HG02870 (cell line): Measurements from ENCODE around the gene IFT20.

Source experiments
- ATAC-seq: cut with Tn5 transposase; IDR thresholded peaks from one replicate; pipeline ENCODE4 v1.9.1; 2021; ENCODE audit warnings: mild to moderate bottlenecking, moderate library complexity; ENCODE audit not compliant: unreplicated experiment

IFT20 gene

DNA sequence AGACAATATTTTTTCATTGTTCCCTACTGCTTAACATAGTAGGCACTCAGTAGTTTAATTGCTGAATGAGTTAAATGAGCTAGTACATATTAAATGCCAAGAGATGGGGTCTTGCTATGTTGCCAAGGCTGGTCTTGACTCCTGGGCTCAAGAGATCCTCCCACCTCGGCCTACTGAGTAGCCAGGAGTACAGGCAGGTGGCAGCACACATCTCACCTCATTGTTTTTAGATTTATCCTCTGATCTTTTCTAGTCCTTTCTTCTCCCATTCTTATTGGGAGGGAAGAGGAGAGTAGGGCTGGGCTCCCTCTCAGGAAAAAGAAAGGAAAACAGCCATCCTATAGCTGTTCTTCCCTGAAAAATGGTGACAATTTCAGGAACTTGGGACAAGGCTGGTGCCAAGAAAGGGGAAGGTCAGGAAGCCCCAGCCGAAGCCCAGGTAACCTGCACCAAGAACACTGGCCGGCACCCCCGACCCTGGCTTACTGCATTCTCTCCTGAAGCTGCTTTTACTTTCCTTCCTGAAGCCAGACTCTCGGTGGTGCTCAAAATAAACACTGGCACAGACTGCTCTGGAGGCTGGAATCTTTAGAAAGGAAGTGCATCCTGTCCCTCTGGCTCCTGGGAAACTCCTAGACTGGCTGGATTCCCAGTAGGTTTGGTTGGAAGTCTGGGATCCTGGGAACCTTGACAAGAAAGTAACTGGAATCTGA is 2.9 kb upstream of the IFT20 start:
- no peak for ATAC-seq

- ATAC-seq = no peak
Observed at GRCh38 chr17:28335959-28336871, 943 bp upstream of the IFT20 start.

GRCh38 chr17:28334666-28335200 is 539 bp downstream of the IFT20 start:
- ATAC-seq = no peak

DNA sequence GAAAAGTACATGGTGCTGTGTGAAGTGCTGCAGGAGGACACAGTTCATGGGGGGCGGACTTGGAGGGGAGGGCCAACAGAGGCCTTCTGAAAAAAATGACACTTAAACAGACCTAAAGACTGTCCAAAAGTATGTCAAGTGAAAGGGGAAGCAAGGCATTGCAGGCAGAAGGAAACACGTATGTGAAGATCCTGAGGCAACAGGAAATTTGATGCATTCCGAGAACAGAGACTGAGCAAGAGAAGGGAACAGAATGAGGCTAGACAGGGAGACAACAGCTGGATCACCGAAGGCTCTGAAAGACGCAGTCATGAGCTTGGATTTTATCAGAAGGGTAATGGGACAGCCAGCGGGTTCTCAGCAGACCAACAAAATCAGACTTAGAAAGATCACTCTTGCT is 1.1 kb downstream of the IFT20 start:
- ATAC-seq = no peak

- no peak for ATAC-seq
Observed at GRCh38 chr17:28333083-28333746, 2.1 kb downstream of the IFT20 start.

GRCh38 chr17:28331891-28332420 is 3.3 kb downstream of the IFT20 start:
- ATAC-seq = no peak

- no peak for ATAC-seq
Observed at GRCh38 chr17:28330671-28331070, 4.6 kb downstream of the IFT20 start.

DNA sequence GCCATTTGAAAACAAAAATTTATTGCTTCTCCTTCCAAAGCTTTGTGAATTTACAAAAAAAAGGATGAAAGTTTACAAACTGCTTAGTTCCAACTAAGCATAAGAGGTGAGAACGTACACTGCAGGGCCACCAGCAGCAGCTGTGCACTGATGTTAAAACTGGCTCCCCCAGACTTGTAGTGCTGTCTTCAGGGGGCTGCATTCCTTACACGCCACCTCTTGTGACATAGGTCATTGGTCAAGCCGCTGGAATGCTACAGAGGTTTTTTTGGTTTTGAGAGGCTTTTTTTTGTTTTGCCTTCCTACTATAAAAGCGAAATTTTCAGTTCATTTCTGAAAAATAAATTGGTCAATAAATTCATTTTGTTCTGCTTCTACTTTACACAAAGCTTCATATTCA is 6.9 kb downstream of the IFT20 start:
- ATAC-seq = no peak

- no peak for ATAC-seq
Observed at GRCh38 chr17:28327709-28328108, 7.6 kb downstream of the IFT20 start.

DNA sequence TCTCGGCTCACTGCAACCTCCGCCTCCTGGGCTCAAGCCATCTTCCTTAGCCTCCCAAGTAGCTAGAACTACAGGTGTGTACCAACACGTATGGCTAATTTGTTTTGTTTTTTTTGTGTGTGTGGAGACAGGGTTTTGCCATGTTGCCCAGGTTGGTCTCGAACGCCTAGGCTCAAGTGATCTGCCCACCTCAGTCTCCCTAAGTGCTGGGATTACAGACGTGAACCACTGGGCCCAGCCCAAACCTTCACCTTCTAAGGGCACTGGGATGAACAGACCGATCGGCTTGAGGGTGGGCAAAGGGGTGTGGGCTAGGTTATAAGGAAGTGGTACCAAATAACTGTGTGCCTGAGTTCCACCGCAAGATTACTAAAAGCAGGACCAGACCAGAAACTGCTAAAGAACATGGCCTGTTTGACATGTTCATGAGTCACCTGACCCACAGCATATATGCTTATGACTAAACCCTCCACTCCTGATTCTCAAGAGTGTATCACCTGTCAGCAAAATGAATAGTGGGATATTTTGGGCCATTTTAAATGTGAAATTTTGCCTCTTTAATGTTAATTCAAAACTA is 8.2 kb downstream of the IFT20 start:
- ATAC-seq = peak; percentile 90

GRCh38 chr17:28326114-28326513 is 9.2 kb downstream of the IFT20 start:
- no peak for ATAC-seq

- ATAC-seq = no peak
Observed at GRCh38 chr17:28325211-28325610, 10.1 kb downstream of the IFT20 start.

DNA sequence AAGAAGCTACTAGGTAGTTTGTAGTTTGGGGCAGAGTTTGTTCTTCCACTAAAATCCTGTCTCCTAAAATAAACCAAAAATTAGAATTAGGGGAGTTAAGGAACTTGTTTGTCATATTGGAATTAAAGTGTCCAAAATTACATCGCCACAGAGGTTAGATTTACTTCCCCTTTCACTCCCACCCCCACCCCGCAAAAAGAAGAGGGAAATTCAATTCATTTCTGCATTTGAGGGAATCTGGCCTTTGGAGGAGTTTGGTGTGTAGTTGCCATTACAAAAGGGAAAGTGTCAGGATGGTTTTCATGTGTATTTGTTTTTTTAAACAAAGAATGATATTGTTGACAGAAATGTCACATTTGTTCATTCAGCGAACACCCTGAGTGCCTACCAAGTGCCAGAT is 10.5 kb downstream of the IFT20 start:
- ATAC-seq = no peak

DNA sequence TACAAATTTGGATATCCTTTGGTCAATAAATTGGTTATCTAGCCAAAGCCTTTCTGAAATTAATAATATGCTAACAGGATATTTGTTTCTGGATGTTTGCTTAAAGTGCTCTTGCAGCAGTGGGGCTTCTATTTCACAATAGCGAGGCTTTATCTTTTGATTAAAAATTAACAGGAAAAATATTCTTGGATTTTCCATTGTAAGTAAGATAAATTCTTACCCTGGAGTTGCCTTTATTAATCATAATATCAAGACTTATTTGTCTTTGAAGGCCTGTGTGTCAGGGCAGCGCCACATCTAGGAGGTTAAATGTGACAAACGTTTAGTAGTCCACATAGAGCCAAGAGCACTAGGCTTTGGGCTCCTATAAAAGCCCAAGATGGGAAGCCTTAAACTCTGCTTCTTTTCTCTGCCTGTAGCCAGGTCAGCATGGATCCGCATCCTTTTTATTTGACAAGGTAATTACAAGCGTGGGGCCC is 11.0 kb downstream of the IFT20 start:
- ATAC-seq = no peak

DNA sequence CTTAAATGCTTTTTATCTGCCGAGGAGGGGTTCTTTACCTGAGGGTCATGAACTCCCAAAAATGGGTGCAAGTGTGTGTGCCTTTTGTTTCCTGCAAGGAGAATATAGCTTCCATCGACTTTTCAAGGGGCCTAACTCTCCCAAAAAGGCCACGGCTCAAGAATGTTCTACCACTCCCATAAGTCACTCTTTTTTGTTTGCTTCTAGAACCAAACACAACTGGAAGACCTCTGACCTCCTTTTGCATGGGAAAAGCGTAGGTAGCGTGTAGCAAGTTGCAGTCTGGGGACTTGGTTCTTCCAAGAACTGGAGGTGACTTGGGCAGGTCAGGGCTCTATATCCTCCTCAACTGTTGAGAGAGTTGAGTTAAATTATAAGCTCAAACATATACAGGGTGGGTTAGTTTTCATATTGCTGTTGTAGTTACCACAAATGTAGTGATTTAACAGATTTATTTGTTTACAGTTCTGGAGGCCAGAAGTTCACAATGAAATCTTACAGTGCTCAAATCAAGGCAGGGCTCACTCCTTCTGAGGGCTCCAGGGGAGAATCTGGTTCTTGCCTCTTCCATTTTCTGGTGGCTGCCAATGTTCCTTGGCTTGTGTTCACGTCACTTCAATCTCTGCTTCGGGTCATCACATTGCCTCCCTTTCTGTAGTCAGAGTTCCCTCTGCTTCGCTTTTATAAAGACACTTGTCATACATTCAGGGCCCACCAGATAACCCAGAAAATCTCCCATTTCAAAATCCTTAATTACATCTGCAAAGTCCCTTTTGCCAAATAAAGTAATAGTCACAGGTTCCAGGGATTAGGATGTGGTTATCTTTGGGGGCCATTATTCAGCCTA is 14.8 kb downstream of the IFT20 start:
- ATAC-seq = no peak

GRCh38 chr17:28319598-28319935 is 15.7 kb downstream of the IFT20 start:
- ATAC-seq = no peak

- ATAC-seq = peak; percentile 95
Observed at GRCh38 chr17:28318759-28319597, 16.3 kb downstream of the IFT20 start, which contains the start of gene TMEM97. TSS of gene TMEM97 (plus strand) at chr17:28319200. CDS start at chr17:28319240, 40 bp downstream.

- ATAC-seq = no peak
Observed at GRCh38 chr17:28317966-28318758, 17.1 kb downstream of the IFT20 start.
